ENCODE measurements around the gene EEF2K. TPM values are rescaled to one million over a fixed set of nuclear protein-coding genes. Genes with fewer than 3 reads are reported as not detected.

Gene EEF2K
- total and polyA plus RNA-seq, 2 of the 13 experiments (the other 11 are each of a cell fraction or from before 2014, with no cell fraction given) = 22.0 to 23.8 TPM

DNA sequence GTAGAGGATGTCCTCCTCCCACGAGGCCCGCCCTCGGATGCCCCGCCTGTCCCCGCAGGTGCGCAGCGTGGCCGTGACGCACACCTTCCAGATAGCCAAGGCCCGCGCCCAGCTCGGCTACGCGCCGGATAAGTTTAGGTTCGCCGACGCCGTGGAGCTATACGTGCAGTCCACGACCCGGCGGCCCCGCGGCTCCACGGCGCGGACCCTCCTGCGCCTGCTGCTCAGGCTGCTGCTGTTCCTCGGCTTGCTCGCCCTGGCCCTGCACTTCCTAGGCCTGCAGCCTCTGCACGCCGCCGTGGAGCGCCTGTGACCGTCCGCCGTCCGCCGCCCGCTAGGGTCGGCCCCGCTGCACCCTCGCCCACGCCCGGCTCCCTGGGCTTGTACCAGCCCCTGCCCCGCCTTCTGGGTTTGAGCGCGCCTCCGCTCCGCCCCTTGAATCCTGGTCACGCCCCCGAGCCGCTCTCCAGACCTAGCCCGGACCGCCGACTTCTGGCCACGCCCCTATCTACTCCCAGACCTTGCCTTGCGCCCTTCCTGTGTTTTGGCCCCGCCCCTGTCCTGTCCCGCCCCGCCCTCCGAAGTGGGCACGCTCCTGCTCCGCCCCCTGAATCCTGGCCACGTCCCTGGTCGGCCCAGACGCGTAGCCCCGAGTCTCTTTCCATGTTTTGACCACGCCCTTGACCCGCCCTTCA is 15.8 kb upstream of the EEF2K start (continued):
- TF ChIP-seq, protein P1, sequence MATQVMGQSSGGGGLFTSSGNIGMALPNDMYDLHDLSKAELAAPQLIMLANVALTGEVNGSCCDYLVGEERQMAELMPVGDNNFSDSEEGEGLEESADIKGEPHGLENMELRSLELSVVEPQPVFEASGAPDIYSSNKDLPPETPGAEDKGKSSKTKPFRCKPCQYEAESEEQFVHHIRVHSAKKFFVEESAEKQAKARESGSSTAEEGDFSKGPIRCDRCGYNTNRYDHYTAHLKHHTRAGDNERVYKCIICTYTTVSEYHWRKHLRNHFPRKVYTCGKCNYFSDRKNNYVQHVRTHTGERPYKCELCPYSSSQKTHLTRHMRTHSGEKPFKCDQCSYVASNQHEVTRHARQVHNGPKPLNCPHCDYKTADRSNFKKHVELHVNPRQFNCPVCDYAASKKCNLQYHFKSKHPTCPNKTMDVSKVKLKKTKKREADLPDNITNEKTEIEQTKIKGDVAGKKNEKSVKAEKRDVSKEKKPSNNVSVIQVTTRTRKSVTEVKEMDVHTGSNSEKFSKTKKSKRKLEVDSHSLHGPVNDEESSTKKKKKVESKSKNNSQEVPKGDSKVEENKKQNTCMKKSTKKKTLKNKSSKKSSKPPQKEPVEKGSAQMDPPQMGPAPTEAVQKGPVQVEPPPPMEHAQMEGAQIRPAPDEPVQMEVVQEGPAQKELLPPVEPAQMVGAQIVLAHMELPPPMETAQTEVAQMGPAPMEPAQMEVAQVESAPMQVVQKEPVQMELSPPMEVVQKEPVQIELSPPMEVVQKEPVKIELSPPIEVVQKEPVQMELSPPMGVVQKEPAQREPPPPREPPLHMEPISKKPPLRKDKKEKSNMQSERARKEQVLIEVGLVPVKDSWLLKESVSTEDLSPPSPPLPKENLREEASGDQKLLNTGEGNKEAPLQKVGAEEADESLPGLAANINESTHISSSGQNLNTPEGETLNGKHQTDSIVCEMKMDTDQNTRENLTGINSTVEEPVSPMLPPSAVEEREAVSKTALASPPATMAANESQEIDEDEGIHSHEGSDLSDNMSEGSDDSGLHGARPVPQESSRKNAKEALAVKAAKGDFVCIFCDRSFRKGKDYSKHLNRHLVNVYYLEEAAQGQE (IDR thresholded peaks at IDR 0.05; ENCODE audit: borderline replicate concordance in 1 of 2, low read depth in 1 of 2, low read length in 2 of 2) = 0 out of 4 replicates have a peak, but pooled peaks of 1 of the 2 experiments have one; percentile 38
- TF ChIP-seq FOXA3 (CRISPR knock-in tag; IDR thresholded peaks at IDR 0.05) (peak; percentile 37; the same call in 1 of the 2 replicates), ERF (CRISPR knock-in tag; IDR thresholded peaks at IDR 0.05) (no peak; the same call in none of the 2 replicates), ZNF556 (CRISPR knock-in tag; IDR thresholded peaks at IDR 0.05; ENCODE audit: borderline replicate concordance) (peak; percentile 91), SRSF9 (IDR thresholded peaks at IDR 0.05; ENCODE audit: borderline replicate concordance, insufficient read depth, low read depth, low read length, poor library complexity, severe bottlenecking) (no peak), ZNF776 (CRISPR knock-in tag; IDR thresholded peaks at IDR 0.05) (peak; percentile 97; the same call in 1 of the 2 replicates), NFYC (CRISPR knock-in tag; IDR thresholded peaks at IDR 0.05) (0 out of 2 replicates have a peak, but pooled peaks have one; percentile 24), MAFK (conservative IDR thresholded peaks at IDR 0.05 in 1 of 2, IDR thresholded peaks at IDR 0.05 in 1 of 2; ENCODE audit: low read length in 2 of 2) (no peak), ZNF713 (CRISPR knock-in tag; IDR thresholded peaks at IDR 0.05) (peak; percentile 98; the same call in 1 of the 2 replicates), ZNF781 (CRISPR knock-in tag; IDR thresholded peaks at IDR 0.05; ENCODE audit: borderline replicate concordance, not compliant biosample characterization) (no peak), ZNF780A (CRISPR knock-in tag; IDR thresholded peaks at IDR 0.05) (no peak)
- TF ChIP-seq, protein P2, sequence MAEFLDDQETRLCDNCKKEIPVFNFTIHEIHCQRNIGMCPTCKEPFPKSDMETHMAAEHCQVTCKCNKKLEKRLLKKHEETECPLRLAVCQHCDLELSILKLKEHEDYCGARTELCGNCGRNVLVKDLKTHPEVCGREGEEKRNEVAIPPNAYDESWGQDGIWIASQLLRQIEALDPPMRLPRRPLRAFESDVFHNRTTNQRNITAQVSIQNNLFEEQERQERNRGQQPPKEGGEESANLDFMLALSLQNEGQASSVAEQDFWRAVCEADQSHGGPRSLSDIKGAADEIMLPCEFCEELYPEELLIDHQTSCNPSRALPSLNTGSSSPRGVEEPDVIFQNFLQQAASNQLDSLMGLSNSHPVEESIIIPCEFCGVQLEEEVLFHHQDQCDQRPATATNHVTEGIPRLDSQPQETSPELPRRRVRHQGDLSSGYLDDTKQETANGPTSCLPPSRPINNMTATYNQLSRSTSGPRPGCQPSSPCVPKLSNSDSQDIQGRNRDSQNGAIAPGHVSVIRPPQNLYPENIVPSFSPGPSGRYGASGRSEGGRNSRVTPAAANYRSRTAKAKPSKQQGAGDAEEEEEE (CRISPR knock-in tag; IDR thresholded peaks at IDR 0.05; ENCODE audit: borderline replicate concordance) = no peak
- TF ChIP-seq, protein P3, sequence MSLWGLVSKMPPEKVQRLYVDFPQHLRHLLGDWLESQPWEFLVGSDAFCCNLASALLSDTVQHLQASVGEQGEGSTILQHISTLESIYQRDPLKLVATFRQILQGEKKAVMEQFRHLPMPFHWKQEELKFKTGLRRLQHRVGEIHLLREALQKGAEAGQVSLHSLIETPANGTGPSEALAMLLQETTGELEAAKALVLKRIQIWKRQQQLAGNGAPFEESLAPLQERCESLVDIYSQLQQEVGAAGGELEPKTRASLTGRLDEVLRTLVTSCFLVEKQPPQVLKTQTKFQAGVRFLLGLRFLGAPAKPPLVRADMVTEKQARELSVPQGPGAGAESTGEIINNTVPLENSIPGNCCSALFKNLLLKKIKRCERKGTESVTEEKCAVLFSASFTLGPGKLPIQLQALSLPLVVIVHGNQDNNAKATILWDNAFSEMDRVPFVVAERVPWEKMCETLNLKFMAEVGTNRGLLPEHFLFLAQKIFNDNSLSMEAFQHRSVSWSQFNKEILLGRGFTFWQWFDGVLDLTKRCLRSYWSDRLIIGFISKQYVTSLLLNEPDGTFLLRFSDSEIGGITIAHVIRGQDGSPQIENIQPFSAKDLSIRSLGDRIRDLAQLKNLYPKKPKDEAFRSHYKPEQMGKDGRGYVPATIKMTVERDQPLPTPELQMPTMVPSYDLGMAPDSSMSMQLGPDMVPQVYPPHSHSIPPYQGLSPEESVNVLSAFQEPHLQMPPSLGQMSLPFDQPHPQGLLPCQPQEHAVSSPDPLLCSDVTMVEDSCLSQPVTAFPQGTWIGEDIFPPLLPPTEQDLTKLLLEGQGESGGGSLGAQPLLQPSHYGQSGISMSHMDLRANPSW (CRISPR knock-in tag; IDR thresholded peaks at IDR 0.05; ENCODE audit: borderline replicate concordance) = peak; percentile 95; the same call in 1 of the 2 replicates
- TF ChIP-seq, protein P4, sequence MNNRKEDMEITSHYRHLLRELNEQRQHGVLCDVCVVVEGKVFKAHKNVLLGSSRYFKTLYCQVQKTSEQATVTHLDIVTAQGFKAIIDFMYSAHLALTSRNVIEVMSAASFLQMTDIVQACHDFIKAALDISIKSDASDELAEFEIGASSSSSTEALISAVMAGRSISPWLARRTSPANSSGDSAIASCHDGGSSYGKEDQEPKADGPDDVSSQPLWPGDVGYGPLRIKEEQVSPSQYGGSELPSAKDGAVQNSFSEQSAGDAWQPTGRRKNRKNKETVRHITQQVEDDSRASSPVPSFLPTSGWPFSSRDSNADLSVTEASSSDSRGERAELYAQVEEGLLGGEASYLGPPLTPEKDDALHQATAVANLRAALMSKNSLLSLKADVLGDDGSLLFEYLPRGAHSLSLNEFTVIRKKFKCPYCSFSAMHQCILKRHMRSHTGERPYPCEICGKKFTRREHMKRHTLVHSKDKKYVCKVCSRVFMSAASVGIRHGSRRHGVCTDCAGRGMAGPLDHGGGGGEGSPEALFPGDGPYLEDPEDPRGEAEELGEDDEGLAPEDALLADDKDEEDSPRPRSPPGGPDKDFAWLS (CRISPR knock-in tag; IDR thresholded peaks at IDR 0.05; ENCODE audit: borderline replicate concordance) = no peak; the same call in 1 of the 2 replicates
- TF ChIP-seq, protein P5, sequence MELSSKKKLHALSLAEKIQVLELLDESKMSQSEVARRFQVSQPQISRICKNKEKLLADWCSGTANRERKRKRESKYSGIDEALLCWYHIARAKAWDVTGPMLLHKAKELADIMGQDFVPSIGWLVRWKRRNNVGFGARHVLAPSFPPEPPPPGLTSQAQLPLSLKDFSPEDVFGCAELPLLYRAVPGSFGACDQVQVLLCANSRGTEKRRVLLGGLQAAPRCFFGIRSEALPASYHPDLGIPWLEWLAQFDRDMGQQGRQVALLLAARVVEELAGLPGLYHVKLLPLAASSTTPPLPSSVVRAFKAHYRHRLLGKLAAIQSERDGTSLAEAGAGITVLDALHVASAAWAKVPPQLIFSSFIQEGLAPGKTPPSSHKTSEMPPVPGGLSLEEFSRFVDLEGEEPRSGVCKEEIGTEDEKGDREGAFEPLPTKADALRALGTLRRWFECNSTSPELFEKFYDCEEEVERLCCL (CRISPR knock-in tag; IDR thresholded peaks at IDR 0.05; ENCODE audit: borderline replicate concordance) = no peak; the same call in 1 of the 2 replicates

Data from HepG2 (cell line).